ENCODE data around the gene PPP1CC.

The PPP1CC gene

GRCh38 chr12:110785240-110785639 is 42.5 kb upstream of the PPP1CC start:
- Histone ChIP-seq H3K4me2 (no peak overlapping the region), H3K9ac (no peak overlapping the region), H4K20me1 (ENCODE audit: insufficient read depth) (no peaks in the 10 kb centered on the region), H3K27ac (no peak overlapping the region), H2AFZ (ENCODE audit: low read depth) (no peak overlapping the region), H3K27me3 (ENCODE audit: insufficient read depth, low read depth) (no peaks in the 10 kb centered on the region), H3K79me2 (ENCODE audit: insufficient read depth, low read depth) (no peaks in the 10 kb centered on the region), H3K4me3 (IDR thresholded peaks at IDR 0.05; ENCODE audit: insufficient read depth, low read depth, low read length) (no peak overlapping the region), H3K4me1 (ENCODE audit: low read depth, poor library complexity, severe bottlenecking) (peaks cover 10% of the 10 kb centered on the region), H3K36me3 (ENCODE audit: insufficient read depth) (no peaks in the 10 kb centered on the region)
- TF ChIP-seq, protein P1, sequence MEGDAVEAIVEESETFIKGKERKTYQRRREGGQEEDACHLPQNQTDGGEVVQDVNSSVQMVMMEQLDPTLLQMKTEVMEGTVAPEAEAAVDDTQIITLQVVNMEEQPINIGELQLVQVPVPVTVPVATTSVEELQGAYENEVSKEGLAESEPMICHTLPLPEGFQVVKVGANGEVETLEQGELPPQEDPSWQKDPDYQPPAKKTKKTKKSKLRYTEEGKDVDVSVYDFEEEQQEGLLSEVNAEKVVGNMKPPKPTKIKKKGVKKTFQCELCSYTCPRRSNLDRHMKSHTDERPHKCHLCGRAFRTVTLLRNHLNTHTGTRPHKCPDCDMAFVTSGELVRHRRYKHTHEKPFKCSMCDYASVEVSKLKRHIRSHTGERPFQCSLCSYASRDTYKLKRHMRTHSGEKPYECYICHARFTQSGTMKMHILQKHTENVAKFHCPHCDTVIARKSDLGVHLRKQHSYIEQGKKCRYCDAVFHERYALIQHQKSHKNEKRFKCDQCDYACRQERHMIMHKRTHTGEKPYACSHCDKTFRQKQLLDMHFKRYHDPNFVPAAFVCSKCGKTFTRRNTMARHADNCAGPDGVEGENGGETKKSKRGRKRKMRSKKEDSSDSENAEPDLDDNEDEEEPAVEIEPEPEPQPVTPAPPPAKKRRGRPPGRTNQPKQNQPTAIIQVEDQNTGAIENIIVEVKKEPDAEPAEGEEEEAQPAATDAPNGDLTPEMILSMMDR (conservative IDR thresholded peaks at IDR 0.05; ENCODE audit: low read depth, low read length), result no peak

DNA sequence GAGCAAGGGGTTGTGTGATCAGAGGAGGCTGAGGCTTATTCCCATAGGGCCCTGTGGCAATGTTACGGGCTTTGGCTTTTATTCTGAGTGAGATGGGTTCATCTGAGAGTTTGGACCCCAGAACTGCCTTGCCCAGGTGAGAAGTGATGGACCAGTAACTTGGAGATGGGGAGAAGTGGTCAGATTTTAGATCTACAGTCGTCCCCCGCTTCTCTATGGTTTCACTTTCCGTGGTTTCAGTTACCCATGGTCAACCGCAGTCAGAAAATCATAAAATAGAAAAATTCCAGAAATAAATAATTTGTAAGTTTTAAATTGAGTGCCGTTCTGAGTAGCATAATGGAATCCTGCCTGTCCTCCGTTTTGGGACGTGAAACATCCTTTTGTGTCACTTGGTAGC is 40.2 kb upstream of the PPP1CC start:
- no peak overlapping the region for H3K4me2 ChIP-seq

DNA sequence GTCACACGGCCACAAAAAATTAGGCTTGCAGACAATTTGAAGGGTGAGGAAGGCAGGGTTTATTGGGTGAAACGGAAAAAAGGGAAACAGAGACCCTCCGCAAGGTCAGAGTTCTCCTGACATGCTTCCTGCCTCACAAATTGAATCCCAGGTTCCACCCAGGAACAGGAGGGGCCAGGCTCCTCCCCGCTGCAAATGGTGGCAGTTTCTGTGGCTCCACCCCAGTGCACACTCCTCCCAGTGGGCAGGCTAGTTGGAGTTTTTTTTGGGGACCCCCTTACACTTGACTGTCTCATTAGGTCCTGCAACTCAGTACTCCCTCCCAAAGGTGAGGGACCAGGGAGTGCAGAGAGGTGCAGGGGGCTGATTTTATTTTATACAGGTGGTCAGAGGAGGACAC is 39.4 kb upstream of the PPP1CC start:
- Histone ChIP-seq H2AFZ (ENCODE audit: low read depth) (no peak overlapping the region), H3K9ac (no peak overlapping the region), H3K4me3 (IDR thresholded peaks at IDR 0.05; ENCODE audit: insufficient read depth, low read depth, low read length) (no peak overlapping the region), H3K27me3 (ENCODE audit: insufficient read depth, low read depth) (no peaks in the 10 kb centered on the region), H3K36me3 (ENCODE audit: insufficient read depth) (no peaks in the 10 kb centered on the region), H3K4me2 (no peak overlapping the region), H3K4me1 (ENCODE audit: low read depth, poor library complexity, severe bottlenecking) (peaks cover 39% of the 10 kb centered on the region), H3K27ac (no peak overlapping the region), H3K79me2 (ENCODE audit: insufficient read depth, low read depth) (no peaks in the 10 kb centered on the region), H4K20me1 (ENCODE audit: insufficient read depth) (no peaks in the 10 kb centered on the region)
- TF ChIP-seq, protein P1 (conservative IDR thresholded peaks at IDR 0.05; ENCODE audit: low read depth, low read length), result no peak

More for the DNA sequence above, 40.2 kb upstream of the PPP1CC start:
- Histone ChIP-seq H2AFZ (ENCODE audit: low read depth) (no peak overlapping the region), H3K27ac (no peak overlapping the region), H3K4me3 (IDR thresholded peaks at IDR 0.05; ENCODE audit: insufficient read depth, low read depth, low read length) (no peak overlapping the region), H3K36me3 (ENCODE audit: insufficient read depth) (no peaks in the 10 kb centered on the region), H3K79me2 (ENCODE audit: insufficient read depth, low read depth) (no peaks in the 10 kb centered on the region), H3K27me3 (ENCODE audit: insufficient read depth, low read depth) (no peaks in the 10 kb centered on the region), H4K20me1 (ENCODE audit: insufficient read depth) (no peaks in the 10 kb centered on the region), H3K9ac (no peak overlapping the region), H3K4me1 (ENCODE audit: low read depth, poor library complexity, severe bottlenecking) (peaks cover 32% of the 10 kb centered on the region)
- TF ChIP-seq, protein P1 (conservative IDR thresholded peaks at IDR 0.05; ENCODE audit: low read depth, low read length), result no peak

GRCh38 chr12:110780448-110780847 is 37.8 kb upstream of the PPP1CC start:
- Histone ChIP-seq H3K4me2 (peak overlapping the region; percentile 39), H3K27ac (peak overlapping the region; percentile 76), H3K4me3 (IDR thresholded peaks at IDR 0.05; ENCODE audit: insufficient read depth, low read depth, low read length) (no peak overlapping the region), H3K79me2 (ENCODE audit: insufficient read depth, low read depth) (no peaks in the 10 kb centered on the region), H3K27me3 (ENCODE audit: insufficient read depth, low read depth) (no peaks in the 10 kb centered on the region), H3K4me1 (ENCODE audit: low read depth, poor library complexity, severe bottlenecking) (peaks cover 55% of the 10 kb centered on the region), H3K36me3 (ENCODE audit: insufficient read depth) (no peaks in the 10 kb centered on the region), H3K9ac (no peak overlapping the region), H4K20me1 (ENCODE audit: insufficient read depth) (no peaks in the 10 kb centered on the region), H2AFZ (ENCODE audit: low read depth) (peak overlapping the region; percentile 73; the same call in 1 of the 2 replicates)
- TF ChIP-seq, protein P1 (conservative IDR thresholded peaks at IDR 0.05; ENCODE audit: low read depth, low read length), result no peak
